Measurements from ENCODE around the gene FBXO15.

Gene FBXO15

DNA sequence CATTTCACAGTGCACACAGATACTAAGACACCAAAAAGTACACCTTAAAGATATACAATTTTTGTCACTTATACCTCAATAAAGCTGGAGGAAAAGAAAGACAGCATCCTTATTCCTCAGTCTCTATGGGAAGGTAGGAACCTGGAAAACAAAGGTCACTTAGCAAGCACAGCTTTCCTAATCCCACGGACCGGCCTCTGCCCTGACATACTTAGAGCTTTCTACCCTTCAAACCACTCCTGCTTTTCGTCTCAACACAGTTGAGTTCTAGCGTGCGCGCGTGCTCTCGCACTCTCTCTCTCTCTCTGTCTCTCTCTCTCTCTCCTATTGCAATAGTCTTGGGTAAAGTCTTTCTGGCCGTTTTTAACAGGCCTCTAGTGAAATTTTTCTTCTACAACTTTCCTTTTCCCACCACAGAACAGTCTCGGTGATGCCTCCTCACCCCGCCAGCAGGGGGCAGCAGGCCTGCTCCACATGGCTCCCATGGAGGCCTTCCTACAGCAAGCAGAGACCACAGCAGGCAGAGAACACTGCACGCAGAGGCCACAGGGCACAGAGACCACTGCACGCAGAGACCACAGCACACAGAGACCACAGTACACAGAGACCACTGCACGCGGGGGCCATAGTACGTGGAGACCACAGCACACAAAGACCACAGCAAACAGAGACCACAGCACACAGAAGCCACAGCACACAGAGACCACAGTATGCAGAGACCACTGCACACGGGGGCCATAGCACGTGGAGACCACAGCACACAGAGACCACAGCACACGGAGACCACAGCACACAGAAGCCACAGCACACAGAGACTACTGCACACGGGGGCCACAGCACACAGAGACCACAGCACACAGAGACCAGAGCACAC, 106.9 kb downstream of the FBXO15 start:
- no peak for DNase-seq

- DNase-seq, result no peak
Measured at GRCh38 chr18:74040008-74040407, 107.6 kb downstream of the FBXO15 start.

GRCh38 chr18:74029161-74029560, 118.5 kb downstream of the FBXO15 start:
- DNase-seq, result no peak
